Prostate gland (tissue), 2 donors: ENCODE data around the gene ZNF391. TPM values are rescaled to one million over a fixed set of nuclear protein-coding genes. Genes with fewer than 3 reads are reported as not detected.

Source experiments
- DNase-seq: peaks from one replicate; pipeline ENCODE4 v3.0.0-alpha.2; 2019; ENCODE audit warnings: low spot score
- H3K27ac ChIP-seq, 2 donors: fragments of 200-600 bp; sonication (generic); 2 replicates each; pipeline ENCODE4 v1.5.1; 2017 to 2019
- H3K27me3 ChIP-seq: fragments of 200-600 bp; sonication (generic); replicated peaks from 2 replicates; pipeline ENCODE4 v1.5.1; 2019; ENCODE audit not compliant: insufficient read depth
- H3K36me3 ChIP-seq, 2 donors: fragments of 200-600 bp; sonication (generic); 1 replicate in 1 of 2; 2 replicates in 1 of 2; pipeline versions ENCODE4 v1.5.1 to v1.8.1; 2017 to 2019
- H3K4me1 ChIP-seq: fragments of 200-600 bp; sonication (generic); replicated peaks from 2 replicates; pipeline ENCODE4 v1.5.1; 2019
- H3K4me3 ChIP-seq, 2 donors: fragments of 200-600 bp; sonication (generic); 2 replicates each; pipeline ENCODE4 v1.5.1; 2017 to 2019
- H3K9me3 ChIP-seq: fragments of 200-600 bp; sonication (generic); 2 replicates; pipeline ENCODE4 v1.5.1; 2017
- CTCF ChIP-seq, 4 experiments: fragments of 200-600 bp in 2 of 4; fragments of 450-650 bp in 2 of 4; sonication (generic) in 2 of 4; IDR thresholded peaks; 1 replicate in 3 of 4; 2 replicates in 1 of 4; pipeline ENCODE4 v1.5.1; 2016 to 2019; ENCODE audit warnings: antibody characterized with exemption in 4 of 4, mild to moderate bottlenecking in 2 of 4, moderate library complexity in 2 of 4
- POLR2A ChIP-seq: fragments of 450-650 bp; IDR thresholded peaks from one replicate; pipeline ENCODE4 v1.6.1; 2016; ENCODE audit warnings: antibody characterized with exemption, mild to moderate bottlenecking
- POLR2AphosphoS5 ChIP-seq: sonication (generic); formaldehyde crosslinking; IDR thresholded peaks from one replicate; pipeline ENCODE4 v1.6.1; 2017; ENCODE audit warnings: antibody characterized with exemption
- WGBS: methylation state at CpG from one replicate; pipeline ENCODE4 v1.1.5; 2018; 5-methylcytosine and 5-hydroxymethylcytosine counted together
- intact Hi-C: fragments of 100-400 bp; cut with DNase I; formaldehyde crosslinking; loops from one replicate; pipeline ENCODE4 v1.14.2; 2022
- total RNA-seq, 2 donors: library from RNA; depleted of rRNA; stranded (reverse); fragments of >200 nt; gene quantifications; one replicate each; pipeline ENCODE4 v1.1.0, GENCODE V29; 2016

ZNF391 gene
- total RNA-seq, 2 donors from 2014 or later, result 5.6 to 6.7 TPM

- H3K27me3 ChIP-seq, result no peaks in the 10 kb centered on the region
- H3K4me3 ChIP-seq, result no peak overlapping the region
- no peaks in the 10 kb centered on the region for H3K36me3 ChIP-seq
- DNase-seq, result no peak
- H3K4me1 ChIP-seq, result no peaks in the 10 kb centered on the region
- no peaks in the 10 kb centered on the region for H3K9me3 ChIP-seq
- 78% methylated on average over 1 of the region's 1 CpG for WGBS
- H3K27ac ChIP-seq, result no peak overlapping the region
- intact Hi-C loops, result no loop called here
- TF ChIP-seq POLR2A, result no peak
These were observed 5.1 kb upstream of the ZNF391 start for GRCh38 chr6:27383481-27383880.

- DNase-seq, result no peak
- Histone ChIP-seq H3K36me3 (no peaks in the 10 kb centered on the region), H3K27me3 (no peaks in the 10 kb centered on the region), H3K9me3 (no peaks in the 10 kb centered on the region), H3K4me1 (no peaks in the 10 kb centered on the region), H3K27ac (no peak overlapping the region), H3K4me3 (no peak overlapping the region)
- no peak for TF ChIP-seq CTCF (IDR thresholded peaks at IDR 0.05)
- TF ChIP-seq POLR2AphosphoS5, result no peak
- no peak for TF ChIP-seq POLR2A
- intact Hi-C loops, result no loop called here
- 54% methylated on average over 1 of the region's 1 CpG for WGBS
These were observed 4.1 kb downstream of the ZNF391 start for GRCh38 chr6:27392623-27393022.

- no peak overlapping the region for H3K4me3 ChIP-seq
- DNase-seq, result no peak
- TF ChIP-seq POLR2A (no peak), CTCF (IDR thresholded peaks at IDR 0.05) (no peak), POLR2AphosphoS5 (no peak)
- H3K4me1 ChIP-seq, result no peaks in the 10 kb centered on the region
- no peak overlapping the region for H3K27ac ChIP-seq
- intact Hi-C loops, result no loop called here
- 90% methylated on average over 1 of the region's 1 CpG for WGBS
- no peaks in the 10 kb centered on the region for H3K9me3 ChIP-seq
- H3K27me3 ChIP-seq, result no peaks in the 10 kb centered on the region
- H3K36me3 ChIP-seq, result no peaks in the 10 kb centered on the region
These were observed 5.5 kb downstream of the ZNF391 start for GRCh38 chr6:27394073-27394472.

GRCh38 chr6:27400877-27401642, 12.5 kb downstream of the ZNF391 start:
- Histone ChIP-seq H3K9me3 (no peaks in the 10 kb centered on the region), H3K36me3 (no peaks in the 10 kb centered on the region), H3K27ac (no peak overlapping the region), H3K4me3 (no peak overlapping the region), H3K27me3 (no peaks in the 10 kb centered on the region), H3K4me1 (no peaks in the 10 kb centered on the region)
- no peak for DNase-seq
- intact Hi-C loops, result no loop called here
- WGBS, result 95% methylated on average over 16 of the region's 16 CpGs
- no peak for TF ChIP-seq CTCF (IDR thresholded peaks at IDR 0.05)
- TF ChIP-seq POLR2A, result no peak
- TF ChIP-seq POLR2AphosphoS5, result no peak

- intact Hi-C loops, result no loop called here
- Histone ChIP-seq H3K27me3 (no peaks in the 10 kb centered on the region), H3K4me3 (no peak overlapping the region), H3K4me1 (no peaks in the 10 kb centered on the region), H3K9me3 (no peaks in the 10 kb centered on the region), H3K36me3 (no peaks in the 10 kb centered on the region), H3K27ac (no peak overlapping the region)
- TF ChIP-seq POLR2AphosphoS5 (no peak), POLR2A (no peak)
- WGBS, result 82% methylated on average over 3 of the region's 3 CpGs
- no peak for DNase-seq
These were observed 17.5 kb downstream of the ZNF391 start for GRCh38 chr6:27406085-27406484.
